A673 (cell line): ENCODE data around the gene EXPH5. TPM values are rescaled to one million over a fixed set of nuclear protein-coding genes. Genes with fewer than 3 reads are reported as not detected.

Experiments used
- BruUV-seq: library from RNA; stranded (reverse); fragments of 400-500 nt; replicated peaks from 2 replicates; lab custom pipeline; 2021; lab: Mats Ljungman, UMichigan
- CTCF ChIA-PET: fragments of 300-600 bp; sonication (Branson Sonifier 250); formaldehyde crosslinking; loops from one replicate; lab custom pipeline; 2022; ENCODE audit warnings: antibody characterized with exemption; lab: Charles Lee
- POLR2A ChIA-PET: fragments of 300-600 bp; sonication (Branson Sonifier 250); formaldehyde crosslinking; loops from one replicate; lab custom pipeline; 2022; ENCODE audit warnings: antibody characterized with exemption; ENCODE audit not compliant: low non-redundant PET; lab: Charles Lee
- DNase-seq: peaks from one replicate; pipeline ENCODE4 v3.0.0-alpha.2; 2015; ENCODE audit warnings: low spot score
- H3K27ac ChIP-seq: fragments of 200-600 bp; sonication (generic); 2 replicates; pipeline ENCODE4 v1.5.1; 2016; ENCODE audit warnings: mixed run types, low read depth, mild to moderate bottlenecking, mixed read lengths, antibody characterized with exemption, low read length; ENCODE audit not compliant: poor library complexity, severe bottlenecking
- H3K27me3 ChIP-seq: fragments of 200-600 bp; sonication (generic); replicated peaks from 2 replicates; pipeline ENCODE4 v1.6.1; 2017; ENCODE audit warnings: mixed run types, low read depth, mild to moderate bottlenecking, mixed read lengths, antibody characterized with exemption, low read length; ENCODE audit not compliant: insufficient read depth, poor library complexity
- H3K36me3 ChIP-seq: fragments of 200-600 bp; sonication (generic); 2 replicates; pipeline ENCODE4 v1.6.1; 2016; ENCODE audit warnings: mixed run types, mild to moderate bottlenecking, mixed read lengths, antibody characterized with exemption, low read length; ENCODE audit not compliant: insufficient read depth, poor library complexity, severe bottlenecking
- H3K4me1 ChIP-seq: fragments of 200-600 bp; sonication (generic); 2 replicates; pipeline ENCODE4 v1.6.1; 2017; ENCODE audit warnings: mixed run types, mild to moderate bottlenecking, mixed read lengths, antibody characterized with exemption, low read length; ENCODE audit not compliant: insufficient read depth, poor library complexity, severe bottlenecking
- H3K4me3 ChIP-seq: fragments of 200-600 bp; sonication (generic); 2 replicates; pipeline ENCODE4 v1.5.1; 2016; ENCODE audit warnings: low read depth, mixed run types, mild to moderate bottlenecking, mixed read lengths, low read length; ENCODE audit not compliant: poor library complexity, severe bottlenecking
- H3K9me3 ChIP-seq: fragments of 200-600 bp; sonication (generic); 2 replicates; pipeline ENCODE4 v1.6.1; 2016; ENCODE audit warnings: mixed run types, low read depth, mild to moderate bottlenecking, mixed read lengths, antibody characterized with exemption, low read length; ENCODE audit not compliant: poor library complexity, severe bottlenecking
- CTCF ChIP-seq: fragments of 300-800, 200-600 bp; sonication (generic); conservative IDR thresholded peaks from 2 replicates; pipeline ENCODE4 v1.5.1; 2017; ENCODE audit warnings: low read depth, mild to moderate bottlenecking, antibody characterized with exemption, low read length, moderate library complexity, mixed read lengths
- EZH2 ChIP-seq: fragments of 200-600 bp; sonication (generic); IDR thresholded peaks from 2 replicates; pipeline ENCODE4 v1.6.1; 2017; ENCODE audit warnings: borderline replicate concordance, low read depth, mild to moderate bottlenecking, mixed read lengths, antibody characterized with exemption, low read length; ENCODE audit not compliant: poor library complexity, severe bottlenecking
- intact Hi-C: fragments of 100-400 bp; cut with micrococcal nuclease; formaldehyde crosslinking; loops from one replicate; pipeline ENCODE4 v1.10.0; 2022; ENCODE audit not compliant: unreplicated experiment
- total RNA-seq: library from RNA; stranded (reverse); gene quantifications from 2 replicates; pipeline ENCODE4 v1.2.3, GENCODE V29; 2021

EXPH5 gene
- total RNA-seq, 1 experiment from 2014 or later: 0.26 TPM

- TF ChIP-seq EZH2 (no peak), CTCF (no peak)
- ChIA-PET CTCF (no interaction called here), POLR2A (no interaction called here)
- Histone ChIP-seq H3K4me3 (no peak overlapping the region), H3K27me3 (no peaks in the 10 kb centered on the region), H3K4me1 (no peaks in the 10 kb centered on the region), H3K27ac (no peak overlapping the region), H3K9me3 (no peaks in the 10 kb centered on the region), H3K36me3 (no peaks in the 10 kb centered on the region)
- intact Hi-C loops: no loop called here
- no peak for DNase-seq
- no TSS peak for BruUV-seq
Observed at GRCh38 chr11:108618529-108618928, 25.0 kb upstream of the EXPH5 start.

- H3K27me3 ChIP-seq: no peaks in the 10 kb centered on the region
- intact Hi-C loops: no loop called here
- ChIA-PET POLR2A (no interaction called here), CTCF (no interaction called here)
- H3K27ac ChIP-seq: no peak overlapping the region
- BruUV-seq: no TSS peak
- no peak overlapping the region for H3K4me3 ChIP-seq
- H3K4me1 ChIP-seq: no peaks in the 10 kb centered on the region
- no peaks in the 10 kb centered on the region for H3K9me3 ChIP-seq
- H3K36me3 ChIP-seq: no peaks in the 10 kb centered on the region
- TF ChIP-seq CTCF: no peak
- TF ChIP-seq EZH2: no peak
- no peak for DNase-seq
Observed at GRCh38 chr11:108617055-108617454, 23.5 kb upstream of the EXPH5 start.

- intact Hi-C loops: no loop called here
- TF ChIP-seq EZH2 (no peak), CTCF (no peak)
- no peaks in the 10 kb centered on the region for H3K36me3 ChIP-seq
- DNase-seq: no peak
- H3K4me3 ChIP-seq: no peak overlapping the region
- CTCF ChIA-PET: no interaction called here
- no peak overlapping the region for H3K27ac ChIP-seq
- no peaks in the 10 kb centered on the region for H3K27me3 ChIP-seq
- H3K4me1 ChIP-seq: no peaks in the 10 kb centered on the region
- BruUV-seq: no TSS peak
- POLR2A ChIA-PET: no interaction called here
- H3K9me3 ChIP-seq: no peaks in the 10 kb centered on the region
Observed at GRCh38 chr11:108616549-108616948, 23.0 kb upstream of the EXPH5 start.
